Right atrium auricular region (tissue), 2 donors: ENCODE measurements around the gene FCGR2B. TPM values are rescaled to one million over a fixed set of nuclear protein-coding genes. Genes with fewer than 3 reads are reported as not detected.
"Not testable (repeated sequence)": the region's sequence is repeated elsewhere in the genome, so short reads cannot be mapped to it uniquely, and the experiment has no call there.

Experiments used
- DNase-seq: peaks from one replicate; pipeline ENCODE4 v3.0.0-alpha.2; 2019; ENCODE audit warnings: low spot score
- H3K27ac ChIP-seq, 2 donors: fragments of 200-600 bp; sonication (generic); 1 replicate in 1 of 2; 2 replicates in 1 of 2; pipeline ENCODE4 v1.5.1; 2016 to 2019
- H3K27me3 ChIP-seq, 2 donors: fragments of 200-600 bp; sonication (generic); one replicate each; pipeline versions ENCODE4 v1.5.1 to v1.6.0; 2017 to 2019
- H3K36me3 ChIP-seq: fragments of 200-600 bp; sonication (generic); one replicate; pipeline ENCODE4 v1.5.1; 2016
- H3K4me1 ChIP-seq, 2 donors: fragments of 200-600 bp; sonication (generic); one replicate each; pipeline versions ENCODE4 v1.5.1 to v1.6.0; 2017 to 2019
- H3K4me3 ChIP-seq, 2 donors: fragments of 200-600 bp; sonication (generic); 1 replicate in 1 of 2; 2 replicates in 1 of 2; pipeline ENCODE4 v1.5.1; 2017 to 2019; ENCODE audit warnings: mild to moderate bottlenecking in 1 of 2, moderate library complexity in 1 of 2
- H3K9me3 ChIP-seq, 2 donors: fragments of 200-600 bp; sonication (generic); one replicate each; pipeline ENCODE4 v1.5.1; 2019
- total RNA-seq, 2 donors: library from RNA; depleted of rRNA; stranded (reverse); fragments of >200 nt; gene quantifications; one replicate each; pipeline ENCODE4 v1.1.0, GENCODE V29; 2016
- TF ChIP-seq, protein P1 (sequence below), 2 donors: fragments of 200-600 bp; sonication (generic); IDR thresholded peaks; one replicate each; pipeline ENCODE4 v1.5.1; 2019; ENCODE audit warnings: antibody characterized with exemption in 2 of 2

The FCGR2B gene
- total RNA-seq, 2 donors from 2014 or later = 4.5 to 8.1 TPM

- no peaks in the 10 kb centered on the region for H3K4me1 ChIP-seq
- no peaks in the 10 kb centered on the region for H3K27me3 ChIP-seq
- TF ChIP-seq, protein P1, sequence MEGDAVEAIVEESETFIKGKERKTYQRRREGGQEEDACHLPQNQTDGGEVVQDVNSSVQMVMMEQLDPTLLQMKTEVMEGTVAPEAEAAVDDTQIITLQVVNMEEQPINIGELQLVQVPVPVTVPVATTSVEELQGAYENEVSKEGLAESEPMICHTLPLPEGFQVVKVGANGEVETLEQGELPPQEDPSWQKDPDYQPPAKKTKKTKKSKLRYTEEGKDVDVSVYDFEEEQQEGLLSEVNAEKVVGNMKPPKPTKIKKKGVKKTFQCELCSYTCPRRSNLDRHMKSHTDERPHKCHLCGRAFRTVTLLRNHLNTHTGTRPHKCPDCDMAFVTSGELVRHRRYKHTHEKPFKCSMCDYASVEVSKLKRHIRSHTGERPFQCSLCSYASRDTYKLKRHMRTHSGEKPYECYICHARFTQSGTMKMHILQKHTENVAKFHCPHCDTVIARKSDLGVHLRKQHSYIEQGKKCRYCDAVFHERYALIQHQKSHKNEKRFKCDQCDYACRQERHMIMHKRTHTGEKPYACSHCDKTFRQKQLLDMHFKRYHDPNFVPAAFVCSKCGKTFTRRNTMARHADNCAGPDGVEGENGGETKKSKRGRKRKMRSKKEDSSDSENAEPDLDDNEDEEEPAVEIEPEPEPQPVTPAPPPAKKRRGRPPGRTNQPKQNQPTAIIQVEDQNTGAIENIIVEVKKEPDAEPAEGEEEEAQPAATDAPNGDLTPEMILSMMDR (IDR thresholded peaks at IDR 0.05) = no peak
- H3K27ac ChIP-seq = no peak within 1 kb of the TSS
- H3K4me3 ChIP-seq = no peak within 1 kb of the TSS
- DNase-seq = no peak
- no peaks in the 10 kb centered on the region for H3K36me3 ChIP-seq
- H3K9me3 ChIP-seq = no peaks in the 10 kb centered on the region
Observed at GRCh38 chr1:161631076-161631475, 31.9 kb upstream of the FCGR2B start, which contains the start of gene FCGR3B. Gene FCGR3B (minus strand): TSS chr1:161631176. CDS start chr1:161631094, 82 bp downstream.

GRCh38 chr1:161634993-161635392, 27.9 kb upstream of the FCGR2B start:
- H3K4me3 ChIP-seq, DNase-seq, H3K36me3 ChIP-seq, H3K4me1 ChIP-seq, H3K27ac ChIP-seq, H3K27me3 ChIP-seq, H3K9me3 ChIP-seq: not testable (repeated sequence)

- not testable (repeated sequence) for H3K4me1 ChIP-seq, DNase-seq, H3K4me3 ChIP-seq, H3K36me3 ChIP-seq, H3K27ac ChIP-seq, H3K9me3 ChIP-seq, H3K27me3 ChIP-seq
Observed at GRCh38 chr1:161636189-161636782, 26.7 kb upstream of the FCGR2B start.

DNA sequence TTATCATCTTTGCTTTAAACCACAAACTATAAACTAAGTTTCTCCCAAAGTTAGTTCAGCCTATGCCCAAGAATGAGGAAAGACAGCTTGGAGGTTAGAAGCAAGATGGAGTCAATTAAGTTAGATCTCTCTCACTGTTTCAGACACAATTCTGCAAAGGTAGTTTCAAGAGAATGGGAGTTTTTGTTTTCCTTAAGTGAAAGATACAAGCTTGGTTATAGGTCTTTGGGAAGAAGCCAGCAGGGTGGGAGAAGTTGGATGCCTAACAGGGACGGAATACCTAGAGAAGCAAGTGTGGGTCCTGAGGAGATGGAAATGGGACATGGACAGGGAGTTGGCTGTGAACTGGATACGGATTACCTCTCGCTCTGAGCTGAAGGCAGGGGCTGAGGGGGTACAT, 26.0 kb upstream of the FCGR2B start:
- not testable (repeated sequence) for H3K27me3 ChIP-seq, H3K4me3 ChIP-seq, DNase-seq, H3K36me3 ChIP-seq, H3K4me1 ChIP-seq, H3K9me3 ChIP-seq, H3K27ac ChIP-seq

GRCh38 chr1:161638251-161638993, 24.5 kb upstream of the FCGR2B start:
- not testable (repeated sequence) for H3K4me3 ChIP-seq, H3K9me3 ChIP-seq, DNase-seq, H3K27me3 ChIP-seq, H3K4me1 ChIP-seq, H3K27ac ChIP-seq, H3K36me3 ChIP-seq

DNA sequence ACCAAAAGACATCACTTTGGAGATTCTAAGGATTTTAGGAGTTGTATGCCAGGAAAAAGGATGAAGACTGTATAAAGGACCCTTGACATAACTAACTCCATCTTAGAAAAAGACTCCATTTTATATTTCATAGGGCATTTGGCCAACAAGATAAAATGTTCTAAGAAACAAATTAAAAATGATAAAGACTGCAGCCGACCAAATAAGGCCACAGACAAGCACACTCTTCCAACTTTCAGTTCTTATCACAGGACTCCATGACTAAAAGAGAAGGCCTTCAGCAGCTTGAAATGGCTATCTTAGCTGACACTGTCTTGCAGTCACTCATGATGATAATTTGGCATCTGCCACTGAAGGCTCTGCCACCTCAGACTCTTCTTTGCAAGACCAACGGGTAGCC, 23.7 kb upstream of the FCGR2B start:
- H3K27ac ChIP-seq, DNase-seq, H3K4me3 ChIP-seq, H3K4me1 ChIP-seq, H3K9me3 ChIP-seq, H3K27me3 ChIP-seq, H3K36me3 ChIP-seq: not testable (repeated sequence)

DNA sequence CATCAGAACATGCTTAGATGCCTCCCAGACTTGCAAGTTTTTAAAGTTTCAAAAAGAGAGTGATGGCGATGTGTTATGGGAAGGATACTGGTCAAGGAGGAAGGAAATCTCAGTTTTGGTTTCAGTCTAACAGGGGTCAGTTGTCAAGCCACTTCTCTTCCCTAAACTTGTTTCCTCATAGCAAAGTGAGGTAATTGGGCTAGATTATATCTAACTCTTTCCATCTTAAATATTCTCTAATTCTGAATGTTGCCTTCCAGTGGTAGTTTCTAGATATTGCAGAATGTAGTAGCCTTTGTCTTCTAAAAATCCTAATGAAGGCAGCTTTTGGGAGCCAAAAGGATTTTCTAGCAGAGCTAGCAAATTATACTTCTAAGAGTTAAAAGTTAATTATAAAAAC, 20.2 kb upstream of the FCGR2B start:
- H3K4me1 ChIP-seq, H3K27me3 ChIP-seq, H3K4me3 ChIP-seq, H3K27ac ChIP-seq, DNase-seq, H3K36me3 ChIP-seq, H3K9me3 ChIP-seq: not testable (repeated sequence)
- TF ChIP-seq, protein P1 (IDR thresholded peaks at IDR 0.05) = peak in 1 of 2 donors; percentile 23

DNA sequence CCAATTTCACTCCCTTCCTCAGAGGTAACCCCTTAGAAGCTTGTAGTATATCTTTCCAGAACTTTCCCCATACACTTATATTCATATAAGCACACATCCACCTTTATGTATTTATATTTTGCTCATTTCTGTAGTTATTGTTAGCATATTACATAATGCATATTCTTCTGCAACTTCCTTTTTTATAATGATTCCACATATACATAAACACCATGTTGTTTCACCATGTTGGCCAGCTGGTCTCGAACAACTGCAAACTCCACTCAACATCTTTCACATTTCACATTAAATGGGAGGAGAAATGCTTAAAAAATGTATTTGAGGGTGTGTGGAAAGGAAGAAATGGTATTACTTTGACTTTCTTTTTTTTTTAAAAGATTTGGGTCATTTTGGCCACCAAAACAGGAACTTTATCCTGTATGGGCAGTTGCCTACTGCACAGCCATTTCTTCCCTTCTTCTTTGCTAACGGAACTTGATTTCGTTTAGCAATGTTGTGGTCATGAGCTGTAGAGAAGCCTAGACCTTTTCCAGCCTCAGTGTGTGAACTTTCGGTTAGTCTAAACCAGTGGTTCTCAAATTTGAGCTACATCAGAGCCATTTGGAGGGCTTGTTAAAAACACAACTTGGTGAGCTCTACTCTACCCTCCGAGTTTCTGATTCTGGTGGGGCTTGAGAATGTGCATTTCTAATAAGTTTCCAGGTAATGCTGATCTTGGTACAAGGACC, 19.3 kb upstream of the FCGR2B start:
- H3K4me3 ChIP-seq, H3K4me1 ChIP-seq, H3K27me3 ChIP-seq, H3K9me3 ChIP-seq, DNase-seq, H3K36me3 ChIP-seq, H3K27ac ChIP-seq: not testable (repeated sequence)

- H3K4me3 ChIP-seq, H3K36me3 ChIP-seq, DNase-seq, H3K27me3 ChIP-seq, H3K27ac ChIP-seq, H3K9me3 ChIP-seq, H3K4me1 ChIP-seq: not testable (repeated sequence)
Observed at GRCh38 chr1:161644855-161645254, 18.1 kb upstream of the FCGR2B start.
